Astrocyte (in vitro differentiated cells and primary cell): ENCODE data around the gene MDM1. TPM values are rescaled to one million over a fixed set of nuclear protein-coding genes. Genes with fewer than 3 reads are reported as not detected.

Experiments
- DNase-seq: peaks from one replicate; pipeline ENCODE4 v3.0.0-alpha.2; 2010; ENCODE audit warnings: low read depth
- FAIRE-seq: peaks from 2 replicates; lab custom pipeline; 2011; peaks lifted over from hg19 to GRCh38; lab: Jason Lieb, UNC
- H2AFZ ChIP-seq: 2 replicates; pipeline ENCODE4 v1.6.0; 2012; ENCODE audit warnings: low read depth, low read length, inconsistent platforms
- H3K27ac ChIP-seq: 2 replicates; pipeline ENCODE4 v1.5.1; 2011; ENCODE audit warnings: low read depth, low read length, inconsistent platforms
- H3K27me3 ChIP-seq: 2 replicates; pipeline ENCODE4 v1.6.0; 2011; ENCODE audit warnings: low read length, inconsistent platforms; ENCODE audit not compliant: insufficient read depth
- H3K36me3 ChIP-seq: 2 replicates; pipeline ENCODE4 v1.5.1; 2011; ENCODE audit warnings: low read length, inconsistent platforms; ENCODE audit not compliant: insufficient read depth
- H3K4me1 ChIP-seq: 2 replicates; pipeline ENCODE4 v1.5.1; 2011; ENCODE audit warnings: low read length, inconsistent platforms; ENCODE audit not compliant: insufficient read depth
- H3K4me2 ChIP-seq: 2 replicates; pipeline ENCODE4 v1.6.0; 2012; ENCODE audit warnings: low read length, inconsistent platforms
- H3K4me3 ChIP-seq: 2 replicates; pipeline ENCODE4 v1.5.1; 2011; ENCODE audit warnings: low read depth, mild to moderate bottlenecking, low read length, inconsistent platforms; ENCODE audit not compliant: insufficient read depth
- H3K79me2 ChIP-seq: 2 replicates; pipeline ENCODE4 v1.6.0; 2012; ENCODE audit warnings: mild to moderate bottlenecking, low read length, inconsistent platforms; ENCODE audit not compliant: insufficient read depth
- H3K9ac ChIP-seq: 2 replicates; pipeline ENCODE4 v1.6.0; 2012; ENCODE audit warnings: mild to moderate bottlenecking, low read length, inconsistent platforms
- H3K9me3 ChIP-seq: 2 replicates; pipeline ENCODE4 v1.5.1; 2012; ENCODE audit warnings: low read depth, mild to moderate bottlenecking, low read length, inconsistent platforms; ENCODE audit not compliant: insufficient read depth
- H4K20me1 ChIP-seq: 2 replicates; pipeline ENCODE4 v1.6.0; 2012; ENCODE audit warnings: low read length, inconsistent platforms; ENCODE audit not compliant: insufficient read depth
- H3K27ac Mint-ChIP-seq: one replicate; pipeline ENCODE4 v1.8.0; 2021; ENCODE audit warnings: mild to moderate bottlenecking, mixed read lengths; ENCODE audit not compliant: unreplicated experiment
- H3K27me3 Mint-ChIP-seq: one replicate; pipeline ENCODE4 v1.8.0; 2021; ENCODE audit warnings: low read depth, mixed read lengths; ENCODE audit not compliant: unreplicated experiment
- H3K36me3 Mint-ChIP-seq: one replicate; pipeline ENCODE4 v1.8.0; 2021; ENCODE audit warnings: low read depth, mixed read lengths; ENCODE audit not compliant: unreplicated experiment
- H3K4me1 Mint-ChIP-seq: one replicate; pipeline ENCODE4 v1.8.0; 2021; ENCODE audit warnings: low read depth, mixed read lengths; ENCODE audit not compliant: unreplicated experiment
- H3K4me3 Mint-ChIP-seq: one replicate; pipeline ENCODE4 v1.8.0; 2021; ENCODE audit warnings: mild to moderate bottlenecking, moderate library complexity, mixed read lengths; ENCODE audit not compliant: unreplicated experiment
- H3K9me3 Mint-ChIP-seq: one replicate; pipeline ENCODE4 v1.8.0; 2021; ENCODE audit warnings: mild to moderate bottlenecking, mixed read lengths; ENCODE audit not compliant: unreplicated experiment
- CTCF ChIP-seq: IDR thresholded peaks from 2 replicates; pipeline ENCODE4 v1.5.1; 2011; ENCODE audit warnings: low read depth, mild to moderate bottlenecking, inconsistent platforms, low read length, moderate library complexity; ENCODE audit not compliant: insufficient read depth
- EZH2 ChIP-seq: IDR thresholded peaks from 2 replicates; pipeline ENCODE4 v1.6.1; 2012; ENCODE audit warnings: mild to moderate bottlenecking, low read length, inconsistent platforms; ENCODE audit not compliant: insufficient read depth
- total RNA-seq: library from RNA; stranded (reverse); gene quantifications from 2 replicates; pipeline ENCODE4 v1.2.1, GENCODE V29; 2021

Gene MDM1
- total RNA-seq, 1 donor from 2014 or later = 10.8 TPM

GRCh38 chr12:68378872-68379606, 46.9 kb upstream of the MDM1 start:
- Histone ChIP-seq H3K36me3 (no peaks in the 10 kb centered on the region), H4K20me1 (no peaks in the 10 kb centered on the region), H3K4me1 (no peaks in the 10 kb centered on the region), H3K4me3 (no peak overlapping the region), H2AFZ (no peak overlapping the region), H3K4me2 (no peak overlapping the region), H3K9ac (no peak overlapping the region), H3K27ac (no peak overlapping the region), H3K27me3 (no peaks in the 10 kb centered on the region), H3K79me2 (no peaks in the 10 kb centered on the region), H3K9me3 (no peaks in the 10 kb centered on the region)
- DNase-seq (no peak), FAIRE-seq (no peak)
- TF ChIP-seq CTCF (no peak), EZH2 (no peak)
- no peaks in the 10 kb centered on the region for H3K36me3 Mint-ChIP-seq
- no peaks in the 10 kb centered on the region for H3K4me1 Mint-ChIP-seq
- H3K27me3 Mint-ChIP-seq = peaks cover 4% of the 10 kb centered on the region
- no peaks in the 10 kb centered on the region for H3K9me3 Mint-ChIP-seq
- no peak overlapping the region for H3K27ac Mint-ChIP-seq
- H3K4me3 Mint-ChIP-seq = no peak overlapping the region

- Mint-ChIP-seq H3K9me3 (no peaks in the 10 kb centered on the region), H3K4me3 (no peak overlapping the region), H3K36me3 (no peaks in the 10 kb centered on the region), H3K27me3 (peaks cover 4% of the 10 kb centered on the region), H3K27ac (no peak overlapping the region), H3K4me1 (no peaks in the 10 kb centered on the region)
- no peaks in the 10 kb centered on the region for H4K20me1 ChIP-seq
- no peak for TF ChIP-seq CTCF
- no peak for TF ChIP-seq EZH2
- no peaks in the 10 kb centered on the region for H3K36me3 ChIP-seq
- FAIRE-seq (no peak), DNase-seq (no peak)
- H3K4me3 ChIP-seq = no peak overlapping the region
- no peaks in the 10 kb centered on the region for H3K4me1 ChIP-seq
- H3K4me2 ChIP-seq = no peak overlapping the region
- no peak overlapping the region for H3K27ac ChIP-seq
- no peak overlapping the region for H3K9ac ChIP-seq
- no peaks in the 10 kb centered on the region for H3K9me3 ChIP-seq
- no peak overlapping the region for H2AFZ ChIP-seq
- no peaks in the 10 kb centered on the region for H3K27me3 ChIP-seq
- no peaks in the 10 kb centered on the region for H3K79me2 ChIP-seq
Observed at GRCh38 chr12:68377881-68378280, 45.7 kb upstream of the MDM1 start.

- Mint-ChIP-seq H3K27me3 (peaks cover 4% of the 10 kb centered on the region), H3K4me3 (no peak overlapping the region), H3K36me3 (no peaks in the 10 kb centered on the region), H3K9me3 (no peaks in the 10 kb centered on the region), H3K4me1 (no peaks in the 10 kb centered on the region), H3K27ac (no peak overlapping the region)
- TF ChIP-seq EZH2 (no peak), CTCF (no peak)
- Histone ChIP-seq H2AFZ (no peak overlapping the region), H3K4me1 (no peaks in the 10 kb centered on the region), H3K36me3 (no peaks in the 10 kb centered on the region), H3K4me2 (no peak overlapping the region), H4K20me1 (no peaks in the 10 kb centered on the region), H3K79me2 (no peaks in the 10 kb centered on the region), H3K27ac (no peak overlapping the region), H3K4me3 (no peak overlapping the region), H3K9ac (no peak overlapping the region), H3K9me3 (no peaks in the 10 kb centered on the region), H3K27me3 (no peaks in the 10 kb centered on the region)
- DNase-seq (no peak), FAIRE-seq (no peak)
Observed at GRCh38 chr12:68376901-68377300, 44.7 kb upstream of the MDM1 start.
